GM18870 (cell line): ENCODE measurements around the gene TSPAN14.

ENCODE experiments used
- ATAC-seq: cut with Tn5 transposase; IDR thresholded peaks from one replicate; pipeline ENCODE4 v1.9.1; 2021; ENCODE audit warnings: moderate library complexity; ENCODE audit not compliant: unreplicated experiment

The TSPAN14 gene

GRCh38 chr10:80502621-80503583 lies 48.8 kb downstream of the TSPAN14 start:
- ATAC-seq, result no peak

GRCh38 chr10:80503584-80504157 lies 49.6 kb downstream of the TSPAN14 start:
- ATAC-seq, result no peak

- ATAC-seq, result no peak
Observed at GRCh38 chr10:80504158-80504811, 50.2 kb downstream of the TSPAN14 start.

- ATAC-seq, result no peak
Observed at GRCh38 chr10:80504897-80505465, 50.9 kb downstream of the TSPAN14 start.

- ATAC-seq, result no peak
Observed at GRCh38 chr10:80506189-80506575, 52.1 kb downstream of the TSPAN14 start.

- ATAC-seq, result no peak
Observed at GRCh38 chr10:80506836-80507487, 52.9 kb downstream of the TSPAN14 start.

GRCh38 chr10:80509108-80509402 lies 54.9 kb downstream of the TSPAN14 start:
- ATAC-seq, result no peak

- no peak for ATAC-seq
Observed at GRCh38 chr10:80509403-80510161, 55.5 kb downstream of the TSPAN14 start.

GRCh38 chr10:80512031-80512526 lies 58.0 kb downstream of the TSPAN14 start:
- ATAC-seq, result no peak

GRCh38 chr10:80513106-80513505 lies 59.0 kb downstream of the TSPAN14 start:
- no peak for ATAC-seq

GRCh38 chr10:80515511-80515910 lies 61.4 kb downstream of the TSPAN14 start:
- ATAC-seq, result no peak

- no peak for ATAC-seq
Observed at GRCh38 chr10:80515941-80516340, 61.8 kb downstream of the TSPAN14 start.

GRCh38 chr10:80516506-80517075 lies 62.5 kb downstream of the TSPAN14 start:
- ATAC-seq, result no peak

GRCh38 chr10:80517416-80518142 lies 63.5 kb downstream of the TSPAN14 start:
- ATAC-seq, result no peak

GRCh38 chr10:80518143-80518806 lies 64.2 kb downstream of the TSPAN14 start:
- no peak for ATAC-seq

GRCh38 chr10:80518807-80519360 lies 64.8 kb downstream of the TSPAN14 start:
- ATAC-seq, result no peak

GRCh38 chr10:80519936-80520650 lies 66.0 kb downstream of the TSPAN14 start:
- no peak for ATAC-seq
